Stimulated activated CD4-positive, alpha-beta T cell treated with anti-CD3 and anti-CD28 coated beads, Interleukin-2, amount 100 ng/mL, for 48 hours (primary cell): ENCODE results near the gene C11orf42.

Source experiments
- DNase-seq, 2 donors: peaks; one replicate each; pipeline ENCODE4 v3.0.0-alpha.2; 2020

The C11orf42 gene, protein sequence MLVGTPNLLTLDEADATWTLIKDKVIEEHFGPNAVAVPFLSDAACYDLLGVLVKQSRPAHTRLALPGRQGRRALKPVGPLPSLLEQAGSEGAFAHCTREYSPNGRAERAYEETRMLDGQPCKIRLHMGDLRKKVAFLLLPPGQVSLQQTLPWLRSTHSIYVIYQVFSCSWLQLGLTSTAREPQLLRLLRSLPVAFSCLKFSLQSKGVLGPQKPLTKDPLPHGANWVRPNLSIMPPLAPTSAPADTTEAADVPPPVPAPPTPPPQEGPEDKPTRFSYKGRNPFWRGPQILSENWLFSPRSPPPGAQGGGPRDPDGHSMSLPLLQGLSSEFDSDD

GRCh38 chr11:6205366-6205765, at the start of gene C11orf42:
Gene C11orf42, plus strand, starts transcription at chr11:6205557. Its CDS starts 59 bp downstream, at chr11:6205616.
- no peak for DNase-seq

DNA sequence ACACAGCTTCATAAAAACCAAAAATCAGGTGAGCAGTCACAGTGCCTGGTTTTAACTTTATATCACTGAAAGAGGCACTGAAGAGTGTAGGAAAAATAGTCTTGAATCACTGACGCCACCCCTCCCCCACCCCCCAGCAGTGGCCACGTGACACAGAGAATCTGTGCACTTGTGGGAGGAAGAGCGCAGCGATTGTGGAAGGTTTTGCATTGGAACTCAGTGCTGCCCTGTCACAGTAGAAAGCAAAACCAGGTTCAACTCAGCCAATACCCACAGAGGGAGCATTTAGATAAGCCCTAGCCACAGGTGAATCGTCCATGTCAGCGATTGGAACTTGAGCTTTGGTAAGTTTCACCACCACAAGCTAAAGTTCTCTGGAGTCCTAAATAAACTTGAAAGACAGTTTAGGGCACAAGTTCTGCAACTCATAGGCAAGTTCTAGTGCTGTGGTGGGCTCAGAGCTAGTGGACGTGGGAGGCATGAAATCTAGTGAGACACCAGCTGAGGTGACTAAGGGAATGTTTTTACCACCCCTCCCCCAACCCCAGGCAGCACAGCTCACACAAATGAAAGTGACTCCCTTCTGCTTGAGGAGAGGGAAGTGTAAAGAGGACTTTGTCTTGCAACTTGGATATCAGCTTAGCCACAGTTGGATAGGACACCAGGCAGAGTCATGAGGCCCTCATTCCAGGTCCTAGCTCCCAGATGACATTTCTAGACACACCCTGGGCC, 48.6 kb upstream of the C11orf42 start:
- no peak for DNase-seq

DNA sequence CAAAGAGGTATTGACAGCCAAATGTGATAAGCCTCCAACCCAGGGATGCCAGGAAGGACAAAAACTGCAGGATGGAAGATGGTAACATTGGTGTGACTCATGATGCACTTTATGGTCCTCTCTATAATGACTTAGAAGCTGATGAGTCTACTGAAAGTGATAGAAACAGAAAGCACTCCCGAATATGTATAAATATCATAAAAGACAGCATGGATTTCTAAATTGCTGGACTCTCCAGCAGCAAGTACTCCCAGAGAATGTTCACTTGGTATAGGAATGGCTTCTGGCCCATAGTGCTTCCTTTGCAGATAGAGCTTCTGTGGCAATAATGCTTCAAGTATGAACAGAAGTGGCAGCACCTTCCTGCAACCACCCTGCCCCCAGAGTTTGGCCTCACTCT, 35.1 kb upstream of the C11orf42 start, which contains the start of gene OR52B2:
Gene OR52B2 (minus strand): TSS at position 101 of the 400 bp plus-strand sequence. CDS start 0 bp downstream, at position 101.
- no peak for DNase-seq

- DNase-seq = no peak
These were observed 29.9 kb upstream of the C11orf42 start for GRCh38 chr11:6175440-6175839.

DNA sequence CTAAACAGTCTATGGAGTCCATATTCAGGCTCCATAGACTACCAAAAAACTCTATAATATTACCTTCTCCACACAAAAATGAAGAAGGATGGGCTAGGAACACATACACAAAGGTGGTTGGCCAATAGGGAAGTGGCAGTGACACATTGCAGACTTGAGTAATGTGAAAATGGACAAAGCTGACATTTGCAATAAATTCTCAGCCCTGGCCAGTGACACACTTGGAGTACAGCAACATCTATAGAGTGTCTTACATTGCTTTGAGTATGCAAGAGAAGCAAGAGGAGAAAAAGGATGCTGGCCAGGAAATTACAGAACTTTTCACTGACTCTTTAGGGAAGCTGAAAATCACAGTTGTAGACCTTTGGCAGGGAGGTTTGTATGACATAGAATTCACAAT, 13.6 kb upstream of the C11orf42 start:
- DNase-seq = no peak

- no peak for DNase-seq
These were observed 11.2 kb upstream of the C11orf42 start for GRCh38 chr11:6194065-6194581.

DNA sequence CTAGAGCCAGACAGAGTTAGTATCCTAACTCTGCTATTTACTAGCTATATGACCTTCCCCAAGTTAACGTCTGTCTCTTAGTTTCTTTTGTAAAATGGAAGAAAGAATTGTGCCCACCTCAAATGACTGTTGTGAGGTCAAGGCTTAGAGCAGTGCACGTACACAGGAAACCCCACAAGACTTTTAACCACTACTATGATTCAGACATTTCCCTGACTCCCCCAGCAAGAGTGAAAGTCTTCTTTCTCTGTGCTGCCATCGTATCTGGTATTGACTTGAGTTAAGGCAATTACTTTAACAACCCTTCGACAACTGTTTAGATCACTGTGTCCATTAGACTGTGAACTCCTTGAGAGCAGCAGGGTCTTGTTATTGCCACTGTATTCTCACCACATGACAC, 9.0 kb upstream of the C11orf42 start:
- DNase-seq = no peak

DNA sequence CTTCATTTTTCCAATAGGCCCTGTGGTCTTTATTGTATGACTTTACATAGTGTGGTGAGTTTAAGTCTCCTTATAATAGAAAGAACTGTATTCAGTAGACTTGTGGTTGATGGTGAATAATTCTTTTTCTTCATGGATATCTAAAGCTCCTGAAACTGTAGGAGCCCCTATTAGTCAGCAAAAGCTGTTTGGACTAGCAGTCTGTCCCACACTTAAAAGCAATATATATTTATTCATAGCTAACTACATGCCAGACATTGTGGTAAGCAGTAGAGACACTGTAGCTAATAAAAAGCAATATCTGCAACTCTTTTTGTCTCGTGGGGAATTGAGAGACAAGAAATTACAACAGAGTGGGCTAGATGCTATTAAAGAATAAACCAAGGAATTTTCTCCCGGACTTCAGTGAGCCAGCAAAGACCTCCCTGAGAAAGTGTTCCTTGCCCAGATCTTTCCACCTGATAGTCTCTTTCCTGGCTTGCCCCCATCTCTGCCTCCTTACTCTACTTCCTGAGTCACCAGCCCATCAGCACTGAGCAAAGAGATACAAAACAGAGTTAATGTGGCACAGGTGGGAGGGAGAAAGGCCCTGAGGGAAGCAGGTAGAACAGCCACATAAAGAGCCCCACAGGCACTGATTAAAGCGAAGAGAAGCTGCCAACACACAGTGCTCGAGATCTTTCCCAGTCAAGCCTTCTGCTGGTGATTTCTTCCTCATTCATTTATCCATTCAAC, 7.7 kb upstream of the C11orf42 start:
- no peak for DNase-seq

DNA sequence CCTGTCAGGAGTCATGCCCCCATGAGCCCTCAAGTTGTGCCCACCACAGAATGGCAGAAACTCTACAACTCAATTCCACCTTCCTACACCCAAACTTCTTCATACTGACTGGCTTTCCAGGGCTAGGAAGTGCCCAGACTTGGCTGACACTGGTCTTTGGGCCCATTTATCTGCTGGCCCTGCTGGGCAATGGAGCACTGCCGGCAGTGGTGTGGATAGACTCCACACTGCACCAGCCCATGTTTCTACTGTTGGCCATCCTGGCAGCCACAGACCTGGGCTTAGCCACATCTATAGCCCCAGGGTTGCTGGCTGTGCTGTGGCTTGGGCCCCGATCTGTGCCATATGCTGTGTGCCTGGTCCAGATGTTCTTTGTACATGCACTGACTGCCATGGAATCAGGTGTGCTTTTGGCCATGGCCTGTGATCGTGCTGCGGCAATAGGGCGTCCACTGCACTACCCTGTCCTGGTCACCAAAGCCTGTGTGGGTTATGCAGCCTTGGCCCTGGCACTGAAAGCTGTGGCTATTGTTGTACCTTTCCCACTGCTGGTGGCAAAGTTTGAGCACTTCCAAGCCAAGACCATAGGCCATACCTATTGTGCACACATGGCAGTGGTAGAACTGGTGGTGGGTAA, 6.1 kb upstream of the C11orf42 start, which contains the start of gene OR52W1:
Gene OR52W1 (plus strand): TSS at position 51 of the 637 bp plus-strand sequence. CDS start 0 bp downstream, at position 51.
- DNase-seq = no peak

DNA sequence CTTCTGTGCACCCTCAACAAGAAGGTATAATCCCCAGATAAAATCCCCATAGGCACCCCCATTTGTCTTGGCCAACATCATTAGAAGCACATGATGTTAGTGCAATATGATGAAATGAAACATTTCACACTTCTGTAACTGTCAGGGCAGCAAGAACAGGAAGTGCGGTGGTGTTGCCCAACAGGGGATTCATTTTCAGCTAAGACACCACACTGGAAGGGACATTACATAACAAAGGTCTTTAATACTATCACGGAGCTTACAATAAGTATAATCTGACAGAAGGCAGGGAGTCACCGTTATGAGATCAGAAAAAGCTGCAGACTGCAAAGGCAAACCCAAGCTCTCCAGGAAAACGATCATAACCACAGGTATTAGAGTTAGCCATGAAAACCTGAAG, 4.4 kb upstream of the C11orf42 start:
- DNase-seq = no peak

- DNase-seq = no peak
These were observed 3.9 kb upstream of the C11orf42 start for GRCh38 chr11:6201481-6201880.

GRCh38 chr11:6202041-6202440, 3.3 kb upstream of the C11orf42 start:
- no peak for DNase-seq

DNA sequence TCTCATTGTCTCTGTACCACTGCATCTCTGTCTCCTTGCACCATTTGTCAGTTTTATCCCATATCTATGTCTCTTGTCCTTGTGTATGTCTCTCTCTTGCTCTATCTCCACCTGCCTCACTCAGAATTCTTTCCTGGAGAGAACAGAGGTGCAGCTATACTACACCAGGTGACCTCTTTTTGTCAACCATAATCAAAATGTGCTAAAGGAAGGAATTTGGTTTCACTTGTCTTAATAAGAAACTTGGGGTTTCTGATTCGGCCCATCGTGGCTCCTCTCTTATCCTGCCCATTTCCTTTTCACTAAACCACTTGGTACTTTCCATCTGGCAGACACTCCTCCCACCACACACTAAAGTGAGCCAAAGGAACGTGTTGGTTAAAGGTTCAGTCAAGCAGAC, 2.0 kb upstream of the C11orf42 start:
- DNase-seq = peak in 1 of 2 donors; percentile 3

DNA sequence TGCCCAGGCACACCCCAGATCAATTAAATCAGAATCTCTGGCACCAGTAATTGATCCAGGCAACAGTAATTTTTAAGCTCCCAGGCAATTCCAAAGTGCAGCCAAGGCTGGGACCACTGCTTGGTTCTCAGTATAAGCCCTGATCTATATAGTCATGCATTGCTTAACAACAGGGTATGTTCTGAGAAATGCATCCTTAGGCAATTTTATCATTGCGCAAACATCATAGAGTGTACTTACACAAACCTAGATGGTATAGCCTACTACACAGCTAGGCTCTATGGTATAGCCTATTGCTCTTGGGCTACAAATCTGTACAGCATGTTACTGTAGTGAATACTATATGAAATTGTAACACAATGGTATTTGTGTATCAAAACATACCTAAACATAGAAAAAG, 651 bp upstream of the C11orf42 start:
- no peak for DNase-seq

- DNase-seq = no peak
These were observed 1.3 kb downstream of the C11orf42 start for GRCh38 chr11:6206456-6207180.

GRCh38 chr11:6209801-6210200, 4.4 kb downstream of the C11orf42 start:
- no peak for DNase-seq

GRCh38 chr11:6210274-6210955, 5.1 kb downstream of the C11orf42 start:
- DNase-seq = no peak

- no peak for DNase-seq
These were observed 9.2 kb downstream of the C11orf42 start for GRCh38 chr11:6214530-6214929.

DNA sequence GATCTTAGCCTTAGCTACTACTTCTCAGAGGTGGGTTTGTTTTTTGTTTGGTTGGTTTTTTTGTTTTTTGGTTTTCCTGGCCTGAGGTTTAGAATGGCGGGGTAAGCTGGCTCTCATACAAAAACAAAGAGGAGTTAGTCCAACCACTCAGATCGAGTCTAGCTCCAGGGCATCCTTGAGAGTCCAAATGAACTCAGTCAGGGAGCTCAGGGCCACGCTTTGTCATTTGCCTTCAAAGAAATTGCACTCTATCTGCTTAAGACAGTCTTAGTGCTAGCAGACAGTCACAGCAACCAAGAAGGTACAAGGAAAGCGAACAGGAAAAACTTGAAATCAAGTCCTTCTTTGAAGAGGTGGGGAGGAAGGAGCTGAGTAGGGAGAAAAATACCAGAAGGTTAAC, 11.1 kb downstream of the C11orf42 start:
- DNase-seq = no peak

- no peak for DNase-seq
These were observed 12.4 kb downstream of the C11orf42 start for GRCh38 chr11:6217722-6218121.

- DNase-seq = no peak
These were observed 14.0 kb downstream of the C11orf42 start for GRCh38 chr11:6219359-6219758.
